Left cardiac atrium (tissue), 4 donors: ENCODE data around the gene CTXND1. TPM values are rescaled to one million over a fixed set of nuclear protein-coding genes. Genes with fewer than 3 reads are reported as not detected.

Experiments used
- ATAC-seq, 2 donors: fragments of 200-7000 bp; cut with Tn5 transposase; one replicate each; pipeline ENCODE4 v1.9.1; 2020; ENCODE audit warnings: mild to moderate bottlenecking in 2 of 2, moderate library complexity in 2 of 2
- DNase-seq: peaks from one replicate; pipeline ENCODE4 v3.0.0-alpha.2; 2020
- intact Hi-C, 2 donors: fragments of 100-400 bp; cut with DNase I; formaldehyde crosslinking; loops; one replicate each; pipeline versions ENCODE4 v1.14.1 to v1.15.1; 2022 to 2023
- total RNA-seq, 2 donors: library from RNA; stranded (reverse); fragmentation: NEBNext Ultra II Directional; extraction: Animal tissue kit (Norgen Biotek cat#: 25700); gene quantifications; one replicate each; pipeline ENCODE4 v1.2.1, GENCODE V29; 2021
- donor health status: DM: no; HTN: yes; CAD: no.
- donor health status: DM: no; HTN: yes; CAD: no; lungs with severe emphysema.
- donor health status: DM: yes; HTN: yes; CAD: no.
- donor health status: Dilated cardiomyopathy.

CTXND1 gene
- total RNA-seq, 2 donors from 2014 or later, result 0.24 to 1.3 TPM

DNA sequence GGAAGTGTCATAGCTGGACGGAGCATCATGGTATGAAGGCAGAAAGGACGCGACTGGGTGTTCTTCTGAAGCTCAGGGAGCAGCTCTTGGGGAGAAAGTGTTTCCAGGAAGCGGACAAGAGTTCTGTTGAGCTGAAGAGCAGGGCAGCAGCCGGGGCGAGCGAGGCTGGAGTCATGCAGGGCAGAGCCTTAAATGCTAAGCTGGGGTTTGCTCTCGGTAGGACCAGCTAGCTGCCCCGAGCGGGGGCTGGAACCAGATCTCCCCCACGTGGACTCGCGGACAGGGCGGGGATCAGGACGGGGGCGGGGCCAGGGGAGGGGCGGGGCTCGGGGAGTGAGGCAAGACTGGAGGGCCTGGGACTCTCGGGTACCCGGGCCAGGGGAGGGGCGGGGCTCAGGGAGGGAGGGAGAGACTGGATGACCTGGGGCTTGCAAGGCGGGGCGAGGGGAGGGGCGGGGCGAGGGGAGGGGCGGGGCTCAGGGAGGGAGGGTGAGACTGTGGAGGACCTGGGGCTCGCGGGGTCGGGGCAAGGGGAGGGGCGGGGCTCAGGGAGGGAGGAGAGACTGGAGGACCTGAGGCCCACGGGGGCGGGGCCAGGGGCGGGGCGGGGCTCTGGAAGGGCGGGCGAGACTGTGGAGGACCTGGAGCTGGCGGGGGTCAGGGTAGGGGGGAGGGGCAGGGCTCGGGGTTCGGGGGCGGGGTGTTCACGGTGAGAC, 99.7 kb downstream of the CTXND1 start:
- peak; percentile 89 to 94 for ATAC-seq
- DNase-seq, result peak; percentile 96
- intact Hi-C loops, result loop anchor here in 1 of 2 donors (5.0 to 10.0 kb wide), 2 partner anchors 95 to 228 kb away; partner anchors contain the start of gene ZFAND6

DNA sequence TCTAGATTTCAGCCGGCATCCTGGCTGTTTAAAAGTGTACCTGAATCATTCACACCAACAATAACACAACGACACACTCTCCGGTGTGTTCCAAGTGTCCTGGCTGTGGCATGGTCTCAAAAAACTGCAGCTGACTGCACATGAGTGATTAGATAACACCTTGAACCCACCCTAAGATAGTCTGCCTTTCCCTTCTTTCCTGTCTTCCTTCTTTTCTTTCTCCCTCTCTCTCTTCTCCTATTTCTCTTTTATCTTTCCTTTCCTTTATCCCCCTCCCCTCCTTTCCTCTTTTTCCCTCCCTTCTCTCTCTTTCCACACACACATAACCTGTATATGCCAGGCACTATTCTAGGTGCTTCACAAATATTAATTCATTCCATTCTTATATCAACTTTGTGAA, 100.4 kb downstream of the CTXND1 start:
- no peak for ATAC-seq
- DNase-seq, result no peak
- intact Hi-C loops, result loop anchor here in 1 of 2 donors (5.0 to 10.0 kb wide), 2 partner anchors 94 to 227 kb away; partner anchors contain the start of gene ZFAND6

DNA sequence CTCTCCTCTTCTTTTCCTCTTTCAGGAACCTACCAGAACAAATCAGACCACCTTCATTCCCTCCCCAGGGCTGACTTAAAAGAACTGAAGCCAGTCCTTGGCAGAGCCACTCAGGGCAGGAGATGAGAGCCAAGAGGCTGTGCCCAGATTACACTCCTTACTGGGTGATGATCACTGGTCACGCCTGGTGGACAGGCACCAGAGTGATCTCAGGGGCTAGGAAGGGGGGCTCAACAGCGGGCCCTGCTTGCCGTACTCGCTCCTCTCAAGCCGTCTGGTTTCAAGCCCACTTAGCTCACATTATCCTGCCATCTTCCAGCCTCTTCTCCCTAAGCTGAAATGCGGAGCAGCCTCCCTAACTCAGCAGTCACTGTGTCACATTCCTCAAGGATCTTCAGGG, 100.9 kb downstream of the CTXND1 start:
- ATAC-seq (no peak), DNase-seq (no peak)
- intact Hi-C loops, result loop anchor here in 1 of 2 donors (5.0 to 10.0 kb wide), 2 partner anchors 94 to 226 kb away; partner anchors contain the start of gene ZFAND6

Other genes with a start within 250 kb of the CTXND1 start
- 10 to 100 TPM; 64.2 to 64.3 TPM for gene ZFAND6, start 192.5 kb downstream of the CTXND1 start, total RNA-seq
- 10 to 100 TPM; 41.0 to 46.7 TPM for gene FAH, start 99.2 kb downstream of the CTXND1 start, total RNA-seq
- gene ARNT2, start 152.2 kb upstream of the CTXND1 start, total RNA-seq, result 1 to 10 TPM; 4.3 to 5.0 TPM